Measurements from ENCODE around the gene CCN2. TPM values are rescaled to one million over a fixed set of nuclear protein-coding genes. Genes with fewer than 3 reads are reported as not detected.
A peak's percentile ranks its signal among the peaks of the same experiment; 100 is the strongest.
"Not testable (repeated sequence)": the region's sequence is repeated elsewhere in the genome, so short reads cannot be mapped to it uniquely, and the experiment has no call there.

CCN2 gene
- total RNA-seq, 1 donor, result 221 TPM

DNA sequence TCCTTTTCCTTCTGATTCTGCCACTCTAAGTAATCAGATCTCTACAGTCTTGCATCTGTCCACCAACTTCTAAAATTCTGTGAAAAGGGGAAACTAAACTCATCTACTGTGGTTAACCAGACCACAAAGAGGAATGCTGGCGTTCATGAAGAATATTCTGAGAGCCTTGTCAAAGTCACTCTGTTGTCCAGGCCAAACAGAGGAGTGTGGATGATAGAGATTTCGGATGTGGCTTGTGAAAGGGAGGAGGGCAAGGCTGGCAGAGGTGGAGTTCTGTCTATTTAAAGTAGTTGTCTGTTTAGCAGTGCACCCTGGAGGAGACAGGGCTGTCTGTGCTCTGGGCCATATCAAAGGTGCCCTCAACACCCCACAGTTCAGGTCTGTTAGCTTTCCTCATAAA, 33.9 kb downstream of the CCN2 start:
- peak overlapping the region; percentile 66 for H2AFZ ChIP-seq (ENCODE audit: low read length)
- TF ChIP-seq CTCF (IDR thresholded peaks at IDR 0.05; ENCODE audit: extremely low read depth, low read depth, low read length), result no peak
- H4K20me1 ChIP-seq (ENCODE audit: insufficient read depth, low read length), result no peaks in the 10 kb centered on the region
- H3K27ac ChIP-seq (ENCODE audit: low read depth, low read length), result no peak overlapping the region
- H3K9me3 ChIP-seq (ENCODE audit: low read depth, low read length), result no peaks in the 10 kb centered on the region
- no peak overlapping the region for H3K4me3 ChIP-seq (ENCODE audit: insufficient read depth, low read length)
- DNase-seq (ENCODE audit: insufficient read length, low spot score, missing footprints), result peak; percentile 68
- peak overlapping the region; percentile 9 for H3K4me2 ChIP-seq (ENCODE audit: insufficient read depth, low read length)
- H3K4me1 ChIP-seq (ENCODE audit: insufficient read depth, low read length), result peaks cover 25% of the 10 kb centered on the region
- H3K79me2 ChIP-seq (ENCODE audit: insufficient read depth, low read length), result no peaks in the 10 kb centered on the region
- H3K27me3 ChIP-seq (ENCODE audit: insufficient read depth, low read length), result no peaks in the 10 kb centered on the region
- H3K36me3 ChIP-seq (ENCODE audit: insufficient read depth, low read length), result no peaks in the 10 kb centered on the region

DNA sequence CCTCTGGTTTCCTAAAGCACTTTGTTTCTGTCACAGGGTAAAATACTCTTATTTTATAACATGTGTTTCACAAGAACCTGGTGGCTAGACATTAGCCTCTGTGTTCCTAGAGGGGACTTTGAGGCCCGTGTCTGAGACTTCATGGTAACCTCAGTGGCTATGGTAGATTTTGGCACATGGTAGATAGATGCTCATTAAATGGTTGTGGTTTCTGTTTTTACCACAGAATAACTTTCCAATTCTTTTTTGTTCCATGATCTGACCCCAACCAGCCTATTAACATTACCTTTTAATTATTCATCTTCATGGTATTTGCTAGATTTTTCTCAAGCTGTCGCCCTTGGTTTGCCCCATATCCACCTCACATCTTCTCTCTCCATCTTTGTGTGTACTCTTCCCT, 34.3 kb downstream of the CCN2 start:
- H3K4me1 ChIP-seq (ENCODE audit: insufficient read depth, low read length), result peaks cover 25% of the 10 kb centered on the region
- no peak for TF ChIP-seq CTCF (IDR thresholded peaks at IDR 0.05; ENCODE audit: extremely low read depth, low read depth, low read length)
- no peaks in the 10 kb centered on the region for H4K20me1 ChIP-seq (ENCODE audit: insufficient read depth, low read length)
- no peak overlapping the region for H3K27ac ChIP-seq (ENCODE audit: low read depth, low read length)
- no peak overlapping the region for H3K4me3 ChIP-seq (ENCODE audit: insufficient read depth, low read length)
- H2AFZ ChIP-seq (ENCODE audit: low read length), result peak overlapping the region; percentile 66
- H3K27me3 ChIP-seq (ENCODE audit: insufficient read depth, low read length), result no peaks in the 10 kb centered on the region
- DNase-seq (ENCODE audit: insufficient read length, low spot score, missing footprints), result no peak
- no peaks in the 10 kb centered on the region for H3K79me2 ChIP-seq (ENCODE audit: insufficient read depth, low read length)
- H3K36me3 ChIP-seq (ENCODE audit: insufficient read depth, low read length), result no peaks in the 10 kb centered on the region
- H3K9me3 ChIP-seq (ENCODE audit: low read depth, low read length), result no peaks in the 10 kb centered on the region
- peak overlapping the region; percentile 9 for H3K4me2 ChIP-seq (ENCODE audit: insufficient read depth, low read length)

GRCh38 chr6:131916091-131916796, 34.9 kb downstream of the CCN2 start:
- peaks cover 25% of the 10 kb centered on the region for H3K4me1 ChIP-seq (ENCODE audit: insufficient read depth, low read length)
- not testable (repeated sequence) for H3K27me3 ChIP-seq (ENCODE audit: insufficient read depth, low read length); H4K20me1 ChIP-seq (ENCODE audit: insufficient read depth, low read length); H3K36me3 ChIP-seq (ENCODE audit: insufficient read depth, low read length); H3K9me3 ChIP-seq (ENCODE audit: low read depth, low read length); H3K79me2 ChIP-seq (ENCODE audit: insufficient read depth, low read length); H3K4me2 ChIP-seq (ENCODE audit: insufficient read depth, low read length); H3K27ac ChIP-seq (ENCODE audit: low read depth, low read length); H3K4me3 ChIP-seq (ENCODE audit: insufficient read depth, low read length); H2AFZ ChIP-seq (ENCODE audit: low read length); DNase-seq (ENCODE audit: insufficient read length, low spot score, missing footprints)

- peak; percentile 91 for TF ChIP-seq CTCF (IDR thresholded peaks at IDR 0.05; ENCODE audit: extremely low read depth, low read depth, low read length)
- Histone ChIP-seq H3K79me2 (ENCODE audit: insufficient read depth, low read length) (no peaks in the 10 kb centered on the region), H3K4me1 (ENCODE audit: insufficient read depth, low read length) (peaks cover 25% of the 10 kb centered on the region), H3K27me3 (ENCODE audit: insufficient read depth, low read length) (peaks cover 2% of the 10 kb centered on the region), H3K9me3 (ENCODE audit: low read depth, low read length) (no peaks in the 10 kb centered on the region), H3K4me2 (ENCODE audit: insufficient read depth, low read length) (peak overlapping the region; percentile 82), H3K36me3 (ENCODE audit: insufficient read depth, low read length) (no peaks in the 10 kb centered on the region), H4K20me1 (ENCODE audit: insufficient read depth, low read length) (no peaks in the 10 kb centered on the region), H3K4me3 (ENCODE audit: insufficient read depth, low read length) (peak overlapping the region; percentile 61), H2AFZ (ENCODE audit: low read length) (peak overlapping the region; percentile 92), H3K27ac (ENCODE audit: low read depth, low read length) (no peak overlapping the region)
- no peak for DNase-seq (ENCODE audit: insufficient read length, low spot score, missing footprints)
Measured at GRCh38 chr6:131914967-131915751, 36.0 kb downstream of the CCN2 start.
